Endothelial cell of umbilical vein (primary cell): ENCODE results near the gene HEXIM1. TPM values are rescaled to one million over a fixed set of nuclear protein-coding genes. Genes with fewer than 3 reads are reported as not detected.

Source experiments
- BruUV-seq: library from RNA; stranded (reverse); fragments of 400-500 nt; replicated peaks from 2 replicates; lab custom pipeline; 2021; lab: Mats Ljungman, UMichigan
- CTCF ChIA-PET: fragments of 300-600, 350-600 bp; sonication (Branson Sonifier 250); formaldehyde crosslinking; loops from one replicate; lab custom pipeline; 2021; ENCODE audit warnings: antibody characterized with exemption, inconsistent platforms; lab: Charles Lee
- POLR2A ChIA-PET: fragments of 300-600, 350-600 bp; sonication (Branson Sonifier 250); formaldehyde crosslinking; loops from one replicate; lab custom pipeline; 2021; ENCODE audit warnings: antibody characterized with exemption, inconsistent platforms; lab: Charles Lee
- DNase-seq: peaks from one replicate; pipeline ENCODE4 v3.0.0-alpha.2; 2011; ENCODE audit warnings: low read depth, low spot score
- FAIRE-seq: peaks from 2 replicates; lab custom pipeline; 2011; peaks lifted over from hg19 to GRCh38; lab: Jason Lieb, UNC
- H2AFZ ChIP-seq: 2 replicates; pipeline ENCODE4 v1.6.0; 2012; ENCODE audit warnings: low read depth, low read length, control low read depth, inconsistent platforms
- H3K27ac ChIP-seq: 2 replicates; pipeline ENCODE4 v1.5.1; 2011; ENCODE audit warnings: low read depth, mild to moderate bottlenecking, control low read depth, low read length, moderate library complexity; ENCODE audit not compliant: insufficient read depth
- H3K27me3 ChIP-seq, 2 experiments: 2 replicates each; pipeline versions ENCODE4 v1.6.0 to v1.6.1; 2011; ENCODE audit warnings: low read length in 2 of 2, mixed read lengths in 1 of 2; ENCODE audit not compliant: control insufficient read depth in 2 of 2, insufficient read depth in 2 of 2
- H3K36me3 ChIP-seq, 2 experiments: 2 replicates in 1 of 2; 3 replicates in 1 of 2; pipeline ENCODE4 v1.5.1; 2011; ENCODE audit warnings: low read length in 2 of 2, mild to moderate bottlenecking in 1 of 2, moderate library complexity in 1 of 2; ENCODE audit not compliant: control insufficient read depth in 2 of 2, insufficient read depth in 2 of 2; ENCODE audit errors: extremely low read depth in 1 of 2
- H3K4me1 ChIP-seq: 3 replicates; pipeline ENCODE4 v1.5.1; 2011; ENCODE audit warnings: mild to moderate bottlenecking, low read length; ENCODE audit not compliant: control insufficient read depth, insufficient read depth; ENCODE audit errors: extremely low read depth
- H3K4me2 ChIP-seq: 2 replicates; pipeline ENCODE4 v1.6.1; 2011; ENCODE audit warnings: low read length, control low read depth, mixed read lengths; ENCODE audit not compliant: insufficient read depth
- H3K4me3 ChIP-seq, 3 experiments: fragments of 200-600 bp in 1 of 3; sonication (generic), shearing (Covaris generic) in 1 of 3; replicated peaks in 1 of 3; 2 replicates each; pipeline ENCODE4 v1.5.1; 2011 to 2016; ENCODE audit warnings: control low read depth in 3 of 3, low read length in 3 of 3, mild to moderate bottlenecking in 2 of 3, inconsistent platforms in 1 of 3, low read depth in 1 of 3, moderate library complexity in 1 of 3; ENCODE audit not compliant: insufficient read depth in 1 of 3
- H3K79me2 ChIP-seq: 2 replicates; pipeline ENCODE4 v1.6.0; 2012; ENCODE audit warnings: low read length, inconsistent platforms; ENCODE audit not compliant: control insufficient read depth, insufficient read depth
- H3K9ac ChIP-seq: replicated peaks from 2 replicates; pipeline ENCODE3; 2011; ENCODE audit warnings: low read length, control low read depth; ENCODE audit not compliant: insufficient read depth; ENCODE audit errors: extremely low read depth
- H3K9me1 ChIP-seq: replicated peaks from 3 replicates; pipeline ENCODE4 v1.6.0; 2011; ENCODE audit warnings: mild to moderate bottlenecking, low read length; ENCODE audit not compliant: control insufficient read depth, insufficient read depth; ENCODE audit errors: extremely low read depth
- H3K9me3 ChIP-seq: replicated peaks from 2 replicates; pipeline ENCODE4 v1.5.1; 2012; ENCODE audit warnings: low read length, inconsistent platforms; ENCODE audit not compliant: control insufficient read depth, insufficient read depth
- H4K20me1 ChIP-seq: replicated peaks from 2 replicates; pipeline ENCODE3; 2011; ENCODE audit warnings: mild to moderate bottlenecking, low read length; ENCODE audit not compliant: control insufficient read depth, insufficient read depth; ENCODE audit errors: extremely low read depth
- EZH2 ChIP-seq: IDR thresholded peaks from 2 replicates; pipeline ENCODE4 v1.6.1; 2012; ENCODE audit warnings: borderline replicate concordance, low read depth, mild to moderate bottlenecking, moderate library complexity, low read length, inconsistent platforms; ENCODE audit not compliant: severe bottlenecking
- FOS ChIP-seq: IDR thresholded peaks from 2 replicates; pipeline ENCODE4 v1.6.1; 2011; ENCODE audit warnings: mild to moderate bottlenecking, low read length, moderate library complexity, borderline replicate concordance; ENCODE audit not compliant: insufficient read depth
- MYC ChIP-seq: IDR thresholded peaks from one replicate; pipeline ENCODE4 v1.6.1; 2011; ENCODE audit warnings: mild to moderate bottlenecking, low read depth, low read length
- POLR2A ChIP-seq: IDR thresholded peaks from 2 replicates; pipeline ENCODE4 v1.6.1; 2012; ENCODE audit warnings: low read depth, mild to moderate bottlenecking, control low read depth, low read length
- dilution Hi-C: fragments of 300-500 bp; cut with MboI; formaldehyde crosslinking; loops from one replicate; pipeline ENCODE4 v1.15.0; 2019; ENCODE audit warnings: low sequenced_read_pairs; ENCODE audit not compliant: extremely low pct_ligation_motif_present
- intact Hi-C: fragments of 100-400 bp; cut with micrococcal nuclease; formaldehyde crosslinking; loops from one replicate; pipeline ENCODE4 v1.10.0; 2022
- polyA plus RNA-seq, 4 experiments: library from polyadenylated mRNA; depleted of rRNA in 3 of 4; stranded (reverse) in 3 of 4; unstranded in 1 of 4; fragments of >200 nt; gene quantifications; 2 replicates each; pipeline versions ENCODE4 v1.2.1 to v1.2.3, GENCODE V29; 2011 to 2012; ENCODE audit warnings: missing spikeins in 1 of 4
- total RNA-seq: library from RNA; stranded (reverse); gene quantifications from 2 replicates; pipeline ENCODE4 v1.2.3, GENCODE V29; 2021

HEXIM1 gene
- total and polyA plus RNA-seq, 2 donors (not counting 3 experiments of a cell fraction or from before 2014, with no cell fraction given), result 7.0 to 20.0 TPM

- FAIRE-seq (no peak), DNase-seq (no peak)
- no peaks in the 10 kb centered on the region for H3K79me2 ChIP-seq
- no peaks in the 10 kb centered on the region for H3K27me3 ChIP-seq
- H4K20me1 ChIP-seq, result no peaks in the 10 kb centered on the region
- H3K9ac ChIP-seq, result no peak overlapping the region
- H3K4me1 ChIP-seq, result peaks cover 14% of the 10 kb centered on the region
- ChIA-PET POLR2A (no interaction called here), CTCF (interaction anchor here (1.4 to 6.9 kb wide), 2 partner anchors 10 to 15 kb away, joined by 4 to 34 read pairs; partner anchors contain the start of gene ACBD4)
- H3K27ac ChIP-seq, result no peak overlapping the region
- no peak overlapping the region for H3K4me3 ChIP-seq
- dilution Hi-C loops (no loop called here), intact Hi-C loops (no loop called here)
- peaks cover 0 to 2% of the 10 kb centered on the region in 2 experiments for H3K36me3 ChIP-seq
- H3K4me2 ChIP-seq, result no peak overlapping the region
- TF ChIP-seq MYC, result no peak
- BruUV-seq, result no TSS peak
- no peak overlapping the region for H2AFZ ChIP-seq
- no peaks in the 10 kb centered on the region for H3K9me1 ChIP-seq
- H3K9me3 ChIP-seq, result no peaks in the 10 kb centered on the region
Observed at GRCh38 chr17:45120558-45120957, 27.7 kb upstream of the HEXIM1 start.

GRCh38 chr17:45121055-45121454, 27.2 kb upstream of the HEXIM1 start:
- Histone ChIP-seq H3K9ac (no peak overlapping the region), H3K4me3 (no peak overlapping the region), H4K20me1 (no peaks in the 10 kb centered on the region), H3K9me1 (no peaks in the 10 kb centered on the region), H3K4me1 (peaks cover 14% of the 10 kb centered on the region), H3K36me3 (peaks cover 0 to 2% of the 10 kb centered on the region in 2 experiments), H2AFZ (no peak overlapping the region), H3K9me3 (no peaks in the 10 kb centered on the region), H3K27me3 (no peaks in the 10 kb centered on the region), H3K4me2 (no peak overlapping the region), H3K79me2 (no peaks in the 10 kb centered on the region), H3K27ac (no peak overlapping the region)
- no peak for FAIRE-seq
- no peak for DNase-seq
- dilution Hi-C loops, result no loop called here
- POLR2A ChIA-PET, result no interaction called here
- no TSS peak for BruUV-seq
- TF ChIP-seq POLR2A (no peak), MYC (no peak), FOS (no peak), EZH2 (no peak)
- CTCF ChIA-PET, result no interaction called here
- intact Hi-C loops, result no loop called here
